Astrocyte (in vitro differentiated cells and primary cell): ENCODE results near the gene EPS8L1.

Experiments
- EZH2 ChIP-seq: IDR thresholded peaks from 2 replicates; pipeline ENCODE4 v1.6.1; 2012; ENCODE audit warnings: mild to moderate bottlenecking, low read length, inconsistent platforms; ENCODE audit not compliant: insufficient read depth
- TF ChIP-seq, protein P1 (sequence below): IDR thresholded peaks from 2 replicates; pipeline ENCODE4 v1.5.1; 2011; ENCODE audit warnings: low read depth, mild to moderate bottlenecking, inconsistent platforms, low read length, moderate library complexity; ENCODE audit not compliant: insufficient read depth

DNA sequence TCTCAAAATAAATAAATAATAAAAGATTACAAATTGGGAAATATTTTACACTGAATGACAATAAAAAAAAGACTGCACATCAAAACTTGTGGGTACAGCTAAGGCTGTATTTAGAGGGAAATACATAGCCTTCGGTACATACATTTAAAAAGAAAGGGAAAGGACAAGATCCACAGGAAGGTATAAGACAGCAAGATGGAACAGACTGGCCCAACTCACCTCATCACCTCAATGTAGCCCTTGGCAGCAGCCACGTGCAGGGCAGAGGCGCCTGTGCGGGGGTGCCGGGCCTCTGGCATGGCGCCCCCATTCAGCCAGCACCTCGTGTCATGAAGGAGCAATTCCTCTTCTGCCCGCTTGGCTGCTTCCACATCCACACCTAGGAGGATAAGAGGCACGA is 27.5 kb downstream of the EPS8L1 start:
- TF ChIP-seq, protein P1, sequence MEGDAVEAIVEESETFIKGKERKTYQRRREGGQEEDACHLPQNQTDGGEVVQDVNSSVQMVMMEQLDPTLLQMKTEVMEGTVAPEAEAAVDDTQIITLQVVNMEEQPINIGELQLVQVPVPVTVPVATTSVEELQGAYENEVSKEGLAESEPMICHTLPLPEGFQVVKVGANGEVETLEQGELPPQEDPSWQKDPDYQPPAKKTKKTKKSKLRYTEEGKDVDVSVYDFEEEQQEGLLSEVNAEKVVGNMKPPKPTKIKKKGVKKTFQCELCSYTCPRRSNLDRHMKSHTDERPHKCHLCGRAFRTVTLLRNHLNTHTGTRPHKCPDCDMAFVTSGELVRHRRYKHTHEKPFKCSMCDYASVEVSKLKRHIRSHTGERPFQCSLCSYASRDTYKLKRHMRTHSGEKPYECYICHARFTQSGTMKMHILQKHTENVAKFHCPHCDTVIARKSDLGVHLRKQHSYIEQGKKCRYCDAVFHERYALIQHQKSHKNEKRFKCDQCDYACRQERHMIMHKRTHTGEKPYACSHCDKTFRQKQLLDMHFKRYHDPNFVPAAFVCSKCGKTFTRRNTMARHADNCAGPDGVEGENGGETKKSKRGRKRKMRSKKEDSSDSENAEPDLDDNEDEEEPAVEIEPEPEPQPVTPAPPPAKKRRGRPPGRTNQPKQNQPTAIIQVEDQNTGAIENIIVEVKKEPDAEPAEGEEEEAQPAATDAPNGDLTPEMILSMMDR, result no peak
- TF ChIP-seq EZH2, result no peak
